ENCODE results near the gene ZNF594. TPM values are rescaled to one million over a fixed set of nuclear protein-coding genes. Genes with fewer than 3 reads are reported as not detected.
"Not testable (repeated sequence)": the region's sequence is repeated elsewhere in the genome, so short reads cannot be mapped to it uniquely, and the experiment has no call there.

Gene ZNF594
- 1 to 10 TPM in 5 of 6 donors, under 1 TPM in 1; 0.82 to 4.8 (median 4.0) TPM for polyA plus RNA-seq (ENCODE audit: low read depth in 6 of 6)

DNA sequence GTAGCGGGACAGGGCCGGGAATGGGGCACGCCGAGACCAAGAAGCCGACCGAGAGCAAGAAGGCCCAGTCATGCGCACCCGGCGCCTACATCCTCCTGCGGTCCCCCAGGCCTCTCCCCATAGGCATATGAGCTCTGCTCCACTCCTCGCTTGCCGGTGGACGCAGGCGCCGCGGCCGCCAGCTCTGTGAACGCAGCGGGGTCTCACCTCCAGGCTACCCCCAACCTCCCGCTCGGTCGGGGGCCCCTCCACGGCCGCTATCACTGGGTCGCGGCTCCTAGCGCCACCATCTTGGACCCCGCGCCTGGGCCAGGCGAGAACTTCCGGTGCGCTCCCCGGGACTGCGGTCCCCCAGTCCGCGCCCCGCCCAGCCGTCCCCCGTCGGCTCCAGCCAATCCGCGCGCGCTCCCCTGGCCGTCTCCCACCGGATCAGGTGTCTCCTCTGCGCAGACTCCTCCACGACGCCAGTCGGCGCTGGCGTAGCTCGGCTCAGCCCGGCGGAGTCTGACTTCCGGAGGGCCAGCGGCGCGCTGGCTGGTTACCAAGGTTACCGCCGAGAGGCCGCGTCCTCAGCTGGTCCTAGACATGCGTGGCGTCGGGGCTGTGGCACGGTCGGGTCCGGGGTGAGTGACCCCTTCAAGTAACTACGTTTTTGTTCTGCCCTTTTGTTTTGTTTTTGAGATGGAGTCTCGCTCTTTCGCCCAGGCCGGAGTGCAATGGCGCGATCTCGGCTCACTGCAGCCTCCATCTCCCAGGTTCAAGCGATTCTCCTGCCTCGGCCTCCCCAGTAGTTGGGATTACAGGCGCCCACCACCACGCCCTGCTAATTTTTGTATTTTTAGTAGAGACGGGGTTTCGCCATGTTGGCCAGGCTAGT is at the start of gene ZNF594:
TSS of gene ZNF594 (minus strand) at position 328 of the 877 bp plus-strand sequence. CDS start 7,612 bp downstream, outside the sequence.
- Mint-ChIP-seq H3K36me3 (peaks cover 18 to 23% of the 10 kb centered on the region in 2 donors), H3K27me3 (no peaks in the 10 kb centered on the region), H3K27ac (peak within 1 kb of the TSS; percentile 92 to 96 (median 96)), H3K4me3 (peak within 1 kb of the TSS; percentile 90 to 98 (median 96)), H3K4me1 (peaks cover 24 to 49% (median 27%) of the 10 kb centered on the region in 3 donors), H3K9me3 (peaks cover 3 to 26% (median 13%) of the 10 kb centered on the region in 7 donors)
- ATAC-seq (ENCODE audit: low read depth in 2 of 2) (peak; percentile 96 to 97), DNase-seq (peak; percentile 97)

DNA sequence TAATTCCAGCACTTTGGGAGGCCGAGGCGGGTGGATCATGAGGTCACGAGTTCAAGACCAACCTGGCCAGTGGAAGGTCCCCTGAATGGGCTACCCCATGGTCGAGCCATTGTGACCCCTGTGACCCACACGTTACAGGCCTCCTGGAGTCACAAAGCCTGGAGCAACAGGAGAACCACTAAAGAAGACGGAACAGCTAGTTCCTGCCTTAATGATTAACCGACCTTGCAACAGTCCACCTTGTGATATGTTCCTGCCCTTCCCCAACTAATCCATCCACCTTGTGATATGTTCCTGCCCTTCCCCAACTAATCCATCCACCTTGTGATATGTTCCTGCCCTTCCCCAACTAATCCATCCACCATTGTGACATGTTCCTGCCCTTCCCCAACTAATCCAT is 48.1 kb upstream of the ZNF594 start:
- H3K27ac Mint-ChIP-seq = peak overlapping the region in 5 of 6 donors; percentile 15 to 81 (median 34)
- not testable (repeated sequence) for H3K9me3 Mint-ChIP-seq; ATAC-seq (ENCODE audit: low read depth in 2 of 2); H3K27me3 Mint-ChIP-seq; DNase-seq
- peak overlapping the region in 2 of 8 donors; percentile 40 to 57 for H3K4me3 Mint-ChIP-seq
- H3K36me3 Mint-ChIP-seq = peaks cover 0 to 22% of the 10 kb centered on the region in 2 donors
- peaks cover 58 to 77% (median 74%) of the 10 kb centered on the region in 3 donors for H3K4me1 Mint-ChIP-seq

DNA sequence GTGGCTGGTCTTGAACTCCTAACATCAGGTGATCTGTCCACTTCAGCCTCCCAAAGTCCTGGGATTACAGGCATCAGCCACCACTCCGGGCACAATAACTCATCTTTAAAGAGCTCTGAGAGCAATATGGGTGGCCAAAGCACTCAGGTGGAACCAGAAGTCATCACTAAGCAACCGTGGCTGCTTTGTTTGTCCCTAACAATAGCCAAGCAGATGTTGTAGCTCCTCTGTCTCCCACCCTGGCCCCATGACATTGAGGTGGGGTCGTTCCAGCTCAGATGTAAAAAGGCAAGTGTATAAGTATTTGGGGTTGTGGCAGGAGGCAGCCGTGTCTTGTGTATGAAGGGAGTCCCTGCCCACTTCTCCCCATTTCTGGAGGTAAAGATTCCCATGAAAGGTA is 46.7 kb upstream of the ZNF594 start:
- ATAC-seq (ENCODE audit: low read depth in 2 of 2) (peak in 1 of 2 donors; percentile 32), DNase-seq (no peak)
- no peaks in the 10 kb centered on the region for H3K27me3 Mint-ChIP-seq
- H3K4me1 Mint-ChIP-seq = peaks cover 61 to 80% (median 69%) of the 10 kb centered on the region in 3 donors
- H3K9me3 Mint-ChIP-seq = peaks cover 0 to 10% (median 7%) of the 10 kb centered on the region in 7 donors
- H3K36me3 Mint-ChIP-seq = peaks cover 0 to 27% of the 10 kb centered on the region in 2 donors
- peak overlapping the region in 7 of 8 donors; percentile 42 to 94 (median 66) for H3K4me3 Mint-ChIP-seq
- H3K27ac Mint-ChIP-seq = peak overlapping the region; percentile 70 to 97 (median 94)

DNA sequence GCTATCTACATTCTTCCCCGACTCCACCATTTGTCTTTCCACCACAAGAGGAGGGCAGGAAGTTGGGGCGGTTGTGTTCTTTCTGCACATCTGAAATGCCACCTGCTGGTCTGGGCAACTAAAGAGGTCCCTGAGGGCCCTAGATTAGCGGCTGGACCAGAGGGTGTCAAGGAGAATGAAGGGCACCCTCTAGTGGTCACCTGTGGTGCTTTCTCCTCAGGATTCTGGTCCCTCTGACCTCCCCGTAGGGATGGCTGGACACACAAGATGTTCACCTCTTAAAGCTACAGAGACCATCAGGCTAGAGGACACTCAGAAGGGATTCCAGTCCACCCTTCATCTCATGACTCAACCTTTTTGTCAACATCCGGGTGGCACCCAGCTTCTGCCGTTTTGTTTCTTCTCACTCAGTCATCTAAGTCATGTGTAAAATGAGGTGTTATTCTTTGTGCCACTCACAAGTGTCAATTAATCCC is 45.9 kb upstream of the ZNF594 start:
- H3K9me3 Mint-ChIP-seq = peaks cover 0 to 10% (median 7%) of the 10 kb centered on the region in 7 donors
- peaks cover 1 to 27% of the 10 kb centered on the region in 2 donors for H3K36me3 Mint-ChIP-seq
- no peak for DNase-seq
- ATAC-seq (ENCODE audit: low read depth in 2 of 2) = no peak
- peak overlapping the region; percentile 26 to 94 (median 74) for H3K4me3 Mint-ChIP-seq
- H3K4me1 Mint-ChIP-seq = peaks cover 62 to 80% (median 69%) of the 10 kb centered on the region in 3 donors
- no peaks in the 10 kb centered on the region for H3K27me3 Mint-ChIP-seq
- peak overlapping the region; percentile 70 to 97 (median 94) for H3K27ac Mint-ChIP-seq

DNA sequence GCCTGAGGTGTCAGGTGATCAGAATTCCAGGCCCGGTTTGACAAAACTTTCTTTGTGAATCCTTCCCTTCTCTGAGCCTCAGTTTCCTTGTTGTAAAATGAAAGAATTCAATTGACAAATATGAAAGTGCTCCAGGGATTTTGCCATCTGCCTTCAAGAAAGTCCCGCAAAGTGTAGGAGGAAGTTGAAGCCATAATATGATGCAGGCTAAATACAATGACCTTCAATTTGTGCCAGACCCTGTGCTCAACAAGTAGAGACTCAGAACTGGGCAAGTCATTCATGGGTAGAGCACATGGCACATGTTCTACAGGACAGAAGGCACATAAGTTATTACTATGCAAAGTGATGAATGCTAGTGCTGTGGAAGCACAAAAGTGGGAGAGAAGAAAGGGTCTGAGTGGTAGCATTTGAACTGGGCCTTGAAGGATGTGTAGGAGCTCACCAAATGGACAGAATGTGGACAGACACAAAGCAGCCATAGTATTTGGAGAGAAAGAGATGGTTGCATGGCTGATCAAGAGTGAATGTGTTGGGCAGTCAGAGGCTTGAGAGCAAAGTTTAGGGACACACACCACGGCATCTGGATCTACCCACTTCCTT is 45.4 kb upstream of the ZNF594 start:
- H3K4me3 Mint-ChIP-seq = peak overlapping the region; percentile 20 to 94 (median 74)
- no peaks in the 10 kb centered on the region for H3K27me3 Mint-ChIP-seq
- H3K27ac Mint-ChIP-seq = peak overlapping the region; percentile 70 to 97 (median 92)
- no peak for DNase-seq
- no peak for ATAC-seq (ENCODE audit: low read depth in 2 of 2)
- H3K36me3 Mint-ChIP-seq = peaks cover 7 to 27% of the 10 kb centered on the region in 2 donors
- H3K9me3 Mint-ChIP-seq = peaks cover 0 to 10% (median 7%) of the 10 kb centered on the region in 7 donors
- H3K4me1 Mint-ChIP-seq = peaks cover 64 to 80% (median 69%) of the 10 kb centered on the region in 3 donors

DNA sequence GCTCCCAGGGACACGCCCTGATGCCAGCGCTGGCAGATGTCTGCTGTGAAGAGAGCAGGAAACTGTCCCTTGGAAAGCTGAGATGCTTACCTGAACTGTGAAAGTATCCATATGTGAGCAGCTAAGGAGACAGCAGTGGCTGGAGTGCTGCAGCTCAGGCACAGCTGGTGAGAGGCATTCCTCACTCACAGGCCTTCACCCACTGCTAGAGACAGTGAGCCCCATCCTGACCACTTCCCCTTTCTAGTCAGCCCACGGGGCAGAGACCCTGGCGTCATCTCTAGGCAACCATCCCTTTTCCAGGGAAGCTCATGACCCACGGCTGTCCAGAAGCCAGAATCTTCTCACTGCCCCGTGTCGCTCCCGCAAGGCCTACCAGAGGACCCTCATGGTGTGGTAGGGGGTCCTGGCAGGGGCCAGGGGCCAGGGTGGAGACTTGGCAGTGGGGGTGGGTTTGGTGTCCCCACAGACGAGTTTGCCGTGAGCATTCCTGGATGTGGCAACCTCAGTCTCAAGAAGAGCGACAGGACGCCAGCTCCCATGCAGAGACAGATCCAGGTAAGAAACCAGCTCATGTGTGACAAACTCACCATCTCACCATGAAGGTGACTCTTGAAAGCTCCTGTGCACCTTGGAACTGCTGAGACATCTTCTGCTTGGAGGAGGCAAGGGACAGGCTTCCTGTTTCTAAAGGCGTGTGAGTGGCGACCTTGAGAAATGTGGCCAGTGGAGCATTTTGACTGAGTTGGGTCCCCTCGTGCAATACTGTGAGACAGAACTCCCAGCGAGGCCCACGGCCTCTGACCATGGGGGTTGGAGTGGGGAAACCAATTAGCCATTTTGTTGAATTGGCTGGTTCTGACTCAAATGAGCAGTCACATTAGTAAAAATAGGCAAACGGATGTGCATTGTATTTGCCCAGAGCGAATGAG is 43.2 kb upstream of the ZNF594 start, which contains the start of gene SCIMP:
TSS of gene SCIMP (minus strand) at position 216 of the 932 bp plus-strand sequence. CDS start at position 111, 105 bp downstream.
- Mint-ChIP-seq H3K36me3 (peaks cover 19 to 27% of the 10 kb centered on the region in 2 donors), H3K4me3 (peak within 1 kb of the TSS; percentile 86 to 98 (median 96)), H3K27ac (peak within 1 kb of the TSS; percentile 91 to 99 (median 97)), H3K27me3 (no peaks in the 10 kb centered on the region), H3K9me3 (peaks cover 0 to 10% (median 7%) of the 10 kb centered on the region in 7 donors), H3K4me1 (peaks cover 66 to 88% (median 75%) of the 10 kb centered on the region in 3 donors)
- ATAC-seq (ENCODE audit: low read depth in 2 of 2) (peak; percentile 88 to 91), DNase-seq (peak; percentile 80)

DNA sequence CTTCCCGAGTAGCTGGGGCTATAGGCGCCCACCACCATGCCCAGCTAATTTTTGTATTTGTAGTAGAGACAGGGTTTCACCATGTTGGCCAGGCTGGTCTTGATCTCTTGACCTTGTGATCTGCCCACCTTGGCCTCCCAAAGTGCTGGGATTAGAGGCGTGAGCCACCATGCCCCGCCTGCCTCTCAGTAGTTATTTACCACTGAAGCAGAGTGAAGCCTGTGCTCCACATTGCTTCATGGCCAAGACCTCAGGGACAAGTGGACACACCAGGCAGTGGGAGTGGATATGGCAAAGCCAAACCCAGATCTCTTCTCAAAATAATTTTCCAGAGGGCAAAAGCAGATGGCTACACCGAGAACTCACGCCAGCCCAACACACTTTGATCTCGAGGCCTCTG is 41.8 kb upstream of the ZNF594 start:
- DNase-seq; ATAC-seq (ENCODE audit: low read depth in 2 of 2); H3K9me3 Mint-ChIP-seq; H3K27me3 Mint-ChIP-seq: not testable (repeated sequence)
- H3K4me3 Mint-ChIP-seq = peak overlapping the region; percentile 86 to 98 (median 96)
- H3K4me1 Mint-ChIP-seq = peaks cover 68 to 93% (median 84%) of the 10 kb centered on the region in 3 donors
- peaks cover 20 to 35% of the 10 kb centered on the region in 2 donors for H3K36me3 Mint-ChIP-seq
- H3K27ac Mint-ChIP-seq = peak overlapping the region; percentile 91 to 99 (median 97)

DNA sequence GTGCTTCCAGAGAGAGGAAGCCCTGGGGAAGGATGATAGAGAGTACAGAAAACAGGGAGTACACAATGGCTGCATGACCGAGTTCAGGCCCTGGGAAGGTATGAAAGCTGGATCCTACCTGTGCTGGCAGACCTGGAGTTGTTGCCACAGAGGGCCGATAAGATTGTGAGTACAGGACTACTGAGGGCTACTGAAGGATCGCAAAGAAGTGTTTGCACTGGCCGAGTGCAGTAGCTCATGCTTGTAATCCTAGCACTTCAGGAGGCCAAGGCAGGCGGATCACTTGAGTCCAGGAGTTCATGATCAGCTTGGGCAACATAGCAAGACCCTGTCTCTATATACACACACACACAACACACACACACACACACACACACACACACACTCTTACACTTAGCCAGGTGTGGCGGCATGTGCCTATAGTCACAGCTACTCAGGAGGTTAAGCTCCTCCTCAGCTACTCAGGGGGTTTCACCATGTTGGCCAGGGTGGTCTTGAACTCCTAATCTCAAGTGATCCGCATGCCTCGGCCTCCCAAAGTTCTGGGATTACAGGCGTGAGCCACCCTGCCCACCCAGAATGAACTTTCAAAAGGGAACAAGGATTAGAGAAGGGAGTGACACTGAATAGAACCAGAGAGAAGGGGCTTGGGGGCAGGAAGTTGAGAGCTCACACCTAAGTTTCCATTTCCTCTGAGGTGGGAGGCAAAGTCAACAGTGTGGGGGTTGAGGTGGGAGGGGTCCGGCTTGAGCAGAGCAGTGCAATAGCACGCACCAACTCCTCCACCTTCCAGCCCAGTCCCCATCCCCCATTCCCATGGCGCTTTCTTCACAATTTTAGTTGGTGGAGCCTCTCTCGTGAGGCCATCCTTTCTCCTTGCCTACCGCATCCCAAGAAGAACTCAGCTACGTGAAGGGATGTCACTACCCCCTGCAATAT is 35.5 kb upstream of the ZNF594 start:
- Mint-ChIP-seq H3K27me3 (no peaks in the 10 kb centered on the region), H3K36me3 (peaks cover 27 to 34% of the 10 kb centered on the region in 2 donors), H3K4me3 (peak overlapping the region; percentile 60 to 98 (median 91)), H3K9me3 (no peaks in the 10 kb centered on the region), H3K4me1 (peaks cover 68 to 100% (median 88%) of the 10 kb centered on the region in 3 donors), H3K27ac (peak overlapping the region; percentile 88 to 98 (median 94))
- peak; percentile 69 to 78 for ATAC-seq (ENCODE audit: low read depth in 2 of 2)
- peak; percentile 48 for DNase-seq

DNA sequence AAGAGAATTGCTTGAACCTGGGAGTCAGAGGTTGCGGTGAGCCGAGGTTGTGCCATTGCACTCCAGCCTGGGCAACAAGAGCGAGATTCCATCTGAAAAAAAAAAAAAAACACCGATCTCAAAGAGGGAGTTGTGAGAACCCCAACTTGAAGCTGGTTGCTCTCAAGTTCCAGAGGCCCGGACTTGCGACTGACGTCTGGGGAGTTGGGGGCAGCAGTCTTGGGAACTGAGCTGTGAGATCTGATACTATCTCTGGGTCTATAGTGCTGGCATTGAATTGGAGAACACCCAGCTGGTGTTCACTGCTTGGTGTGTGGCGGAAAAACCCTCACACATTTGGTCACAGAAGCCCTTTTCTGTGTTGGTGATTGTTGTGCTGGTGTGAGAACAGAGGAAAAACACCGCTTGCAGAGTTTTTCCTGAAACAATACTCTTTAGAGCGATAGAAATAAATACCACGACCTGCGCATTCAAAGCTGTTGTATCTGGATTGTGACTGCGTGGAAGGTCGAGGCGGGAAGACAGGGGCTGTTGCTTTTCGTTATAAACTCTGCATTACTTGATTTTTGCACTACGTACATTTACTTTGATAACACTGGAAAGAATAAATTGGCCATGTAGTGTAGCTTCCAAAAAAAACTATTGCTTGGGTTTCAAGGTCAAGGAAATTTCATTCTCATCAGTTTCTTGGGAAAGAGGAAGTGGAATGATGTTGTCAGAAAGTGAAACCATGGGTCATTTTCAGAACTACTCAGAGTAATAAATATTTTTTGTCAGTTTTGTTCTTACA is 34.2 kb upstream of the ZNF594 start:
- H3K4me1 Mint-ChIP-seq = peaks cover 67 to 100% (median 83%) of the 10 kb centered on the region in 3 donors
- no peaks in the 10 kb centered on the region for H3K9me3 Mint-ChIP-seq
- ATAC-seq (ENCODE audit: low read depth in 2 of 2) (peak; percentile 15 to 30), DNase-seq (no peak)
- peak overlapping the region; percentile 60 to 98 (median 86) for H3K4me3 Mint-ChIP-seq
- H3K36me3 Mint-ChIP-seq = peaks cover 25 to 41% of the 10 kb centered on the region in 2 donors
- no peaks in the 10 kb centered on the region for H3K27me3 Mint-ChIP-seq
- H3K27ac Mint-ChIP-seq = peak overlapping the region; percentile 88 to 98 (median 94)

DNA sequence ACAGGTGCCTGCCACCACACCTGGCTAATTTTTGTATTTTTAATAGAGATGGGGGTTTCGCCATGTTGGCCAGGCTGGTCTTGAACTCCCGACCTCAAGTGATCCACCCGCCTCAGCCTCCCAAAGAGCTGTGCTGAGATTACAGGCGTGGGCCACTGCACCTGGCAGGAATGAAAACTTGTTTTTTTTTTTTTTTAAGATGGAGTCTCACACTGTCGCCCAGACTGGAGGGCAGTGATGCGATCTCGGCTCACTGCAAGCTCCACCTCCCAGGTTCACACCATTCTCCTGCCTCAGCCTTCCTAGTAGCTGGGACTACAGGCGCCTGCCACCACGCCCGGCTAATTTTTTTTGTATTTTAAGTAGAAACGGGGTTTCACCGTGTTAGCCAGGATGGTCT is 30.2 kb upstream of the ZNF594 start:
- peak overlapping the region in 3 of 8 donors; percentile 69 to 89 (median 69) for H3K4me3 Mint-ChIP-seq
- H3K36me3 Mint-ChIP-seq = peaks cover 27 to 28% of the 10 kb centered on the region in 2 donors
- not testable (repeated sequence) for ATAC-seq (ENCODE audit: low read depth in 2 of 2); H3K27me3 Mint-ChIP-seq; DNase-seq; H3K9me3 Mint-ChIP-seq
- H3K27ac Mint-ChIP-seq = peak overlapping the region; percentile 36 to 93 (median 82)
- H3K4me1 Mint-ChIP-seq = peaks cover 47 to 89% (median 63%) of the 10 kb centered on the region in 3 donors

DNA sequence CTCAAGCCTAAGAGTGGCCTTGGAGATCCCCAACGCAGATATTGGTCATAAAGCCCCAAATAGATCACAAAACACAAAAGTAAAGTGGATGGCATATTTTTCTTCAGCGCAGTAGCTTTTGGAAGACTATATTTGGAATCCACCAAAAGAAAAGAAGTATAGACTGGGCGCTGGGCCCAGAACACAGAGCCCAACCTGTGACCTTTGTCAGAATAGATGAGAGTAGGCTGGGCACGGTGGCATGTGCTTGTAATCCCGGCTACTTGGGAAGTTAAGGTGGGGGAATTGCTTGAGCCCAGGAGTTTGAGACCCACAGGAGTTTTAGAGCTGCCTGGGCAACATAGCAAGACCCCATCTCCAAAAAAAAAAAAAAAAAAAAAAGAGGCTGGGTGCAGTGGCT is 28.4 kb upstream of the ZNF594 start:
- Mint-ChIP-seq H3K27ac (peak overlapping the region in 5 of 6 donors; percentile 15 to 96 (median 78)), H3K27me3 (no peaks in the 10 kb centered on the region), H3K4me1 (peaks cover 38 to 80% (median 45%) of the 10 kb centered on the region in 3 donors), H3K36me3 (peaks cover 23% of the 10 kb centered on the region in 2 donors), H3K4me3 (peak overlapping the region in 2 of 8 donors; percentile 33 to 51), H3K9me3 (no peaks in the 10 kb centered on the region)
- ATAC-seq (ENCODE audit: low read depth in 2 of 2) (no peak), DNase-seq (no peak)

Data from naive B cell (primary cell).